Liver (tissue), 9 donors: ENCODE results near the gene ATP11C. TPM values are rescaled to one million over a fixed set of nuclear protein-coding genes. Genes with fewer than 3 reads are reported as not detected.

Source experiments
- DNase-seq: peaks from one replicate; pipeline ENCODE4 v3.0.0-alpha.2; 2017; ENCODE audit warnings: low spot score
- H3K27ac ChIP-seq, 2 donors: one replicate each; pipeline ENCODE4 v1.7.0; 2013; ENCODE audit warnings: inconsistent platforms in 2 of 2, low read length in 2 of 2, control low read depth in 1 of 2, low read depth in 1 of 2, mild to moderate bottlenecking in 1 of 2
- H3K27me3 ChIP-seq, 4 donors: one replicate each; pipeline versions ENCODE4 v1.6.1 to v1.7.0; 2013; ENCODE audit warnings: low read length in 3 of 4, inconsistent platforms in 1 of 4, mild to moderate bottlenecking in 1 of 4, moderate library complexity in 1 of 4; ENCODE audit not compliant: control insufficient read depth in 4 of 4, insufficient read depth in 4 of 4
- H3K36me3 ChIP-seq, 4 donors: one replicate each; pipeline versions ENCODE4 v1.6.1 to v1.7.0; 2013; ENCODE audit warnings: low read length in 3 of 4, mild to moderate bottlenecking in 3 of 4, low read depth in 1 of 4, moderate library complexity in 1 of 4; ENCODE audit not compliant: control insufficient read depth in 4 of 4, insufficient read depth in 3 of 4
- H3K4me1 ChIP-seq, 4 donors: one replicate each; pipeline versions ENCODE4 v1.6.1 to v1.7.0; 2013; ENCODE audit warnings: low read length in 3 of 4, mild to moderate bottlenecking in 3 of 4, moderate library complexity in 1 of 4; ENCODE audit not compliant: control insufficient read depth in 4 of 4, insufficient read depth in 4 of 4
- H3K4me3 ChIP-seq, 3 donors: one replicate each; pipeline versions ENCODE4 v1.6.1 to v1.7.0; 2013; ENCODE audit warnings: low read length in 3 of 3, control low read depth in 1 of 3, low read depth in 1 of 3, mild to moderate bottlenecking in 1 of 3
- H3K9ac ChIP-seq, 2 donors: one replicate each; pipeline ENCODE4 v1.7.0; 2013; ENCODE audit warnings: low read length in 2 of 2, mild to moderate bottlenecking in 2 of 2, moderate library complexity in 2 of 2, control low read depth in 1 of 2, low read depth in 1 of 2
- H3K9me3 ChIP-seq, 4 donors: one replicate each; pipeline versions ENCODE4 v1.6.1 to v1.7.0; 2013; ENCODE audit warnings: low read length in 3 of 4; ENCODE audit not compliant: control insufficient read depth in 4 of 4
- CTCF ChIP-seq: fragments of 150-350 bp; IDR thresholded peaks from 2 replicates; pipeline ENCODE4 v1.5.1; 2017; ENCODE audit warnings: improper control_type of control experiment, low read depth, low read length; ENCODE audit not compliant: missing input control
- FOXA1 ChIP-seq: IDR thresholded peaks from 2 replicates; pipeline ENCODE4 v1.6.1; 2016; ENCODE audit warnings: antibody characterized with exemption
- FOXA2 ChIP-seq: IDR thresholded peaks from 2 replicates; pipeline ENCODE4 v1.6.1; 2016; ENCODE audit warnings: antibody characterized with exemption
- GABPA ChIP-seq, 2 donors: IDR thresholded peaks in 1 of 2; conservative IDR thresholded peaks in 1 of 2; 2 replicates each; pipeline ENCODE4 v1.6.1; 2016; ENCODE audit warnings: antibody characterized with exemption in 2 of 2, mild to moderate bottlenecking in 1 of 2, moderate library complexity in 1 of 2
- HNF4A ChIP-seq, 2 donors: conservative IDR thresholded peaks; 2 replicates each; pipeline ENCODE4 v1.6.1; 2016; ENCODE audit warnings: antibody characterized with exemption in 2 of 2, mild to moderate bottlenecking in 2 of 2
- HNF4G ChIP-seq: IDR thresholded peaks from 2 replicates; pipeline ENCODE4 v1.6.1; 2016; ENCODE audit warnings: antibody characterized with exemption
- JUND ChIP-seq, 2 donors: IDR thresholded peaks; 2 replicates each; pipeline ENCODE4 v1.6.1; 2016; ENCODE audit warnings: antibody characterized with exemption in 2 of 2
- MAX ChIP-seq: IDR thresholded peaks from 2 replicates; pipeline ENCODE4 v1.6.1; 2016; ENCODE audit warnings: antibody characterized with exemption
- NR2F2 ChIP-seq: IDR thresholded peaks from 2 replicates; pipeline ENCODE4 v1.6.1; 2016; ENCODE audit warnings: antibody characterized with exemption
- RAD21 ChIP-seq, 2 donors: IDR thresholded peaks; 2 replicates each; pipeline ENCODE4 v1.6.1; 2016; ENCODE audit warnings: antibody characterized with exemption in 2 of 2, mild to moderate bottlenecking in 2 of 2
- RXRA ChIP-seq, 2 donors: IDR thresholded peaks; 2 replicates each; pipeline ENCODE4 v1.6.1; 2017 to 2018; ENCODE audit warnings: antibody characterized with exemption in 2 of 2, mild to moderate bottlenecking in 1 of 2
- SP1 ChIP-seq: IDR thresholded peaks from 2 replicates; pipeline ENCODE4 v1.6.1; 2018; ENCODE audit warnings: antibody characterized with exemption, mild to moderate bottlenecking
- YY1 ChIP-seq: IDR thresholded peaks from 2 replicates; pipeline ENCODE4 v1.6.1; 2016; ENCODE audit warnings: antibody characterized with exemption, mild to moderate bottlenecking
- WGBS: extraction: QIAGEN DNeasy Blood & Tissue Kit; methylation state at CpG from one replicate; pipeline ENCODE4 v1.1.7; 2013; 5-methylcytosine and 5-hydroxymethylcytosine counted together
- polyA plus RNA-seq, 2 donors: library from polyadenylated mRNA; stranded (reverse) in 1 of 2; unstranded in 1 of 2; fragments of 200-250 nt in 1 of 2; fragments of >200 nt in 1 of 2; fragmentation: Nextera tagmentation in 1 of 2; extraction: Ambion mirVana in 1 of 2; gene quantifications; one replicate each; pipeline versions ENCODE4 v1.2.1 to v1.2.3, GENCODE V29; 2013 to 2015
- total RNA-seq, 2 donors: library from RNA; depleted of rRNA; stranded (reverse); fragments of >200 nt; gene quantifications; one replicate each; pipeline ENCODE4 v1.2.3, GENCODE V29; 2014
- TF ChIP-seq, protein P1 (sequence below): IDR thresholded peaks from 2 replicates; pipeline ENCODE4 v1.6.1; 2016; ENCODE audit warnings: antibody characterized with exemption
- donor health status: healthy.
- donor health status: healthy.
- donor health status: healthy.
- donor health status: healthy.
- donor health status: healthy.

The ATP11C gene
- total and polyA plus RNA-seq, 4 donors = 11.8 to 52.1 (median 18.9) TPM

DNA sequence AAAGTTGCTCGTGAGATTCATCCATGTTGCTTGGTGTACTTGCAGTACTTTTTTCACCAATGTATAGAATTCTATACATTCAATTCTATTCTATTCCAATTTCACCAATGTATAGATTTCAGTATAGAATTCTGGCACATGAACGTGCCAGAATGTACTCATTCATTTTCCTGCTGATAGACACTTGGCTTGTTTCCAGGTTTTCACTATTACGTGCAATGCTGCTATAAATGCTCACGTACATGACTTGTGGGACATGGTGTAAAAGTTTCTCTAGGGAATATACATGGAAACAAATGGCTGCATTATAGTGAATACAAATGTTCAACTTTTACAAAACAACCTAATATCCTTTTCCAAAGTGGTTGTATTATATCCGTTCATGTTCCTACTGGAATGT is 39.3 kb upstream of the ATP11C start (continued):
- TF ChIP-seq GABPA (IDR thresholded peaks at IDR 0.05 in 1 of 2, conservative IDR thresholded peaks at IDR 0.05 in 1 of 2) (no peak), SP1 (no peak), MAX (no peak), YY1 (no peak), NR2F2 (no peak), RAD21 (IDR thresholded peaks at IDR 0.05) (no peak), JUND (IDR thresholded peaks at IDR 0.05) (no peak), HNF4A (conservative IDR thresholded peaks at IDR 0.05) (no peak), HNF4G (no peak)
- TF ChIP-seq, protein P1, sequence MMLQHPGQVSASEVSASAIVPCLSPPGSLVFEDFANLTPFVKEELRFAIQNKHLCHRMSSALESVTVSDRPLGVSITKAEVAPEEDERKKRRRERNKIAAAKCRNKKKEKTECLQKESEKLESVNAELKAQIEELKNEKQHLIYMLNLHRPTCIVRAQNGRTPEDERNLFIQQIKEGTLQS = no peak

DNA sequence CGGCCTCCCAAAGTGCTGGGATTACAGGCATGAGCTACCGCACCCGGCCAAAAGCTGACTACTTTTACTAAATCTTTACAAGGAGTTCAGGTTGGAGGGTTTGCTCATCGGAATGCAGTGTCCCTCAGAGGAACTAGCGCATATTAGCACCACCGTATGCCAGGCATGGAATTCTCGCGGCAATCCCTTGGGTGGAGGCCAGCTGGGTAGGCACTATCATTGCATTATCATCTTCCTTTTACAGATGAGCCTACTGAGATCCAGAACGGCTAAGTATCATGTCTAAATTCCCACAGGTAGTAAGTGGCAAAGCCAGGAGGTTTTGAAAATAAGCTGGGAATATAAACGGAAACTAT is 38.5 kb upstream of the ATP11C start:
- DNase-seq = no peak
- Histone ChIP-seq H3K27me3 (no peaks in the 10 kb centered on the region), H3K27ac (no peak overlapping the region), H3K4me1 (peaks cover 0 to 34% (median 23%) of the 10 kb centered on the region in 4 donors), H3K4me3 (peak overlapping the region in 1 of 3 donors; percentile 37), H3K9me3 (no peaks in the 10 kb centered on the region), H3K36me3 (no peaks in the 10 kb centered on the region), H3K9ac (no peak overlapping the region)
- WGBS = 18% methylated on average over 10 of the region's 10 CpGs
- TF ChIP-seq HNF4A (conservative IDR thresholded peaks at IDR 0.05) (no peak), YY1 (peak; percentile 10), NR2F2 (no peak), RXRA (IDR thresholded peaks at IDR 0.05) (no peak)

DNA sequence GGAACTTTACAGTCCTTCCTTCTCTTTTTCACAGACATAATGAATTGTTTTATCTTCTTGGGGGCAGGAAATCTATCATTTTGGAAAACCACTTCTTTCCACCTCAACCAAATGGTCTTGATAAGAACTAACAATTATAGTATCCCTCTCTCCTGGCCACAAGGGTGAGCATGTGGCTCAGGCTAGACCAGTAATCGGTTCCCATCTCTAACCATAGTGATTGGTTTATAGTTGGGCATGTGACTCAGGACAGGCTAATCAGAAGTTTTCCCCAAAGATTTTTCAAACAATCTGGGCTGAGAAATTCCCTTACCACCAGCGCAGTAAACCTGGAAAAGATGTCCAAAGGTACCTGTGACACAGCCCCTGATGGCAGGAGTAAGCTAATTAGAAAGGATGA is 36.4 kb upstream of the ATP11C start:
- DNase-seq = no peak
- H3K36me3 ChIP-seq = no peaks in the 10 kb centered on the region
- H3K9me3 ChIP-seq = no peaks in the 10 kb centered on the region
- H3K9ac ChIP-seq = no peak overlapping the region
- H3K4me1 ChIP-seq = peaks cover 0 to 30% (median 18%) of the 10 kb centered on the region in 4 donors
- no peaks in the 10 kb centered on the region for H3K27me3 ChIP-seq
- 84% methylated on average over 2 of the region's 2 CpGs for WGBS
- no peak for TF ChIP-seq YY1
- TF ChIP-seq HNF4G = no peak
- TF ChIP-seq RXRA (IDR thresholded peaks at IDR 0.05) = no peak
- TF ChIP-seq JUND (IDR thresholded peaks at IDR 0.05) = no peak
- no peak for TF ChIP-seq FOXA2
- TF ChIP-seq, protein P1 = no peak
- TF ChIP-seq CTCF = no peak
- H3K4me3 ChIP-seq = no peak overlapping the region
- H3K27ac ChIP-seq = no peak overlapping the region

DNA sequence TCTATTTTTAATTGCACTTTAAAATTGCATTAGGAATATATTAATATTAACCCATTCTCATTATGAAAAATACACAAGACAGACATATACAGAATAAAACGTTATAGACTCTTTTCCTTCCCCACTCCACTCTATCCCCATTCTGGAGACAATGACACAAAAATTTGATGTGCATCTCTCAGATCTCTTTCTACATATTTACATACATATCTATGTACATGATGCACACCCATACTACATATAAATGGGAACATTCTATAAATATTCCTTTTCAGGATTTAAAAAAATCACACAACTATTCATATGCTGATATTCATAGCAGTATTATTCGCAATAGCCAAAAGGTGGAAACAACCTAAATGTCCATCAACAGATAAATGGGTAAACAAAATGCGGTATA is 34.9 kb upstream of the ATP11C start:
- H3K9ac ChIP-seq = no peak overlapping the region
- H3K4me1 ChIP-seq = peaks cover 0 to 15% (median 10%) of the 10 kb centered on the region in 4 donors
- H3K9me3 ChIP-seq = no peaks in the 10 kb centered on the region
- no peak overlapping the region for H3K4me3 ChIP-seq
- WGBS = 89% methylated on average over 3 of the region's 3 CpGs
- TF ChIP-seq, protein P1 = no peak
- no peak for TF ChIP-seq JUND (IDR thresholded peaks at IDR 0.05)
- TF ChIP-seq FOXA1 = no peak
- no peaks in the 10 kb centered on the region for H3K36me3 ChIP-seq
- no peak for DNase-seq
- H3K27ac ChIP-seq = no peak overlapping the region
- no peaks in the 10 kb centered on the region for H3K27me3 ChIP-seq
